ENCODE results near the gene ARFGAP1.

Gene ARFGAP1

DNA sequence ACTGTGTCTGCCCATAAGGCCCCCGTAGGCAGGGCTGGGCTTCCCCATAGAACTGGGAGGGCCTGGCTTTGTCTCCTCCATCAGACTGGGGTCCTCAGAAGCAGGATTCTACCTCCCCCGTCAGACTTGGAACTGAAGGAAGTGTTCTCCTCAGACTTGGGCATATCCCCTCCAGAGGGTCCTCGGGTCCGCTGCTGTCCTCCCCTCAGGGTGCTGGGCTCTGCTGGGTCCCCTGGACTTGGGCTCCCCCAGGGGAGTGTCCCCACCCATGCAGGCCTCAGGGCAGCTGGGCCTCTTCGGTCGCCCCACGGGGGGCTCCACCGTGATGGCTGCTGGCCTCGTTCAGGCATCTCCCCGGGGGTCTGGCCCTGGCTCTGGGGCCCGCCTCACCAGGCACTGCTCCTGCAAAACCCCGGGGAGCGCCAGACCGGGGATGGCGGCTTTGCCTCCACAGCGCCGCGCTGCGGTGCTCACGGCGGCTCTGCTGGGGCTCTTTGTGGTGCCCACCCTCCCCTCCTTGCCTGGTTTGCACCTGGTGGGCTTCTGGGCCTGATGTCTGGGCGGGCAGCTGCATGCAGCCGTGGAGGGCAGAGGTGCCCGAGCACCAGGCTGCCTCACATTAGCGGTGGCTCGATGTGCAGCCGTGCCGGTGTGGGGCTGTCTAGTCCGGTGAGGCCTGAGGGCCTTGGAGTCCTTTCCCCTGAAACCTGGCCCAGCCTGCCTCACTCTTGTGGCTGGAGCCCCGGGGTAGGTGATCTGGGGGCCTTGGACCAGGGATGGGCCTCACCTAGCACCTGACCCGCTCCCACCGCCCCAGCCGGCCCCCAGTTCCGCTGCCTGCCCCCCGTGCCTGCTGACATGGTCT lies 34.3 kb downstream of the ARFGAP1 start:
- ChIA-PET CTCF (interaction anchor here (4.2 kb wide), 1 partner anchor 75 kb away, joined by 44 read pairs; no protein-coding TSS in a partner anchor), POLR2A (no interaction called here)
- no peak for DNase-seq (ENCODE audit: extremely low spot score)
- TF ChIP-seq FOXA1 (IDR thresholded peaks at IDR 0.05) (no peak), CTBP1 (IDR thresholded peaks at IDR 0.05; ENCODE audit: borderline replicate concordance) (no peak), ELF4 (IDR thresholded peaks at IDR 0.05) (no peak), LEF1 (IDR thresholded peaks at IDR 0.05; ENCODE audit: borderline replicate concordance) (no peak), HDGF (IDR thresholded peaks at IDR 0.05; ENCODE audit: borderline replicate concordance) (no peak), ARNT (IDR thresholded peaks at IDR 0.05) (no peak), SP1 (IDR thresholded peaks at IDR 0.05) (no peak), FOXK2 (IDR thresholded peaks at IDR 0.05) (no peak), TARDBP (IDR thresholded peaks at IDR 0.05) (no peak), L3MBTL2 (conservative IDR thresholded peaks at IDR 0.05) (no peak), NFRKB (IDR thresholded peaks at IDR 0.05) (no peak), BHLHE40 (IDR thresholded peaks at IDR 0.05; ENCODE audit: borderline replicate concordance) (no peak)
- TF ChIP-seq, protein P1, sequence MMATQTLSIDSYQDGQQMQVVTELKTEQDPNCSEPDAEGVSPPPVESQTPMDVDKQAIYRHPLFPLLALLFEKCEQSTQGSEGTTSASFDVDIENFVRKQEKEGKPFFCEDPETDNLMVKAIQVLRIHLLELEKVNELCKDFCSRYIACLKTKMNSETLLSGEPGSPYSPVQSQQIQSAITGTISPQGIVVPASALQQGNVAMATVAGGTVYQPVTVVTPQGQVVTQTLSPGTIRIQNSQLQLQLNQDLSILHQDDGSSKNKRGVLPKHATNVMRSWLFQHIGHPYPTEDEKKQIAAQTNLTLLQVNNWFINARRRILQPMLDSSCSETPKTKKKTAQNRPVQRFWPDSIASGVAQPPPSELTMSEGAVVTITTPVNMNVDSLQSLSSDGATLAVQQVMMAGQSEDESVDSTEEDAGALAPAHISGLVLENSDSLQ (IDR thresholded peaks at IDR 0.05), result no peak

DNA sequence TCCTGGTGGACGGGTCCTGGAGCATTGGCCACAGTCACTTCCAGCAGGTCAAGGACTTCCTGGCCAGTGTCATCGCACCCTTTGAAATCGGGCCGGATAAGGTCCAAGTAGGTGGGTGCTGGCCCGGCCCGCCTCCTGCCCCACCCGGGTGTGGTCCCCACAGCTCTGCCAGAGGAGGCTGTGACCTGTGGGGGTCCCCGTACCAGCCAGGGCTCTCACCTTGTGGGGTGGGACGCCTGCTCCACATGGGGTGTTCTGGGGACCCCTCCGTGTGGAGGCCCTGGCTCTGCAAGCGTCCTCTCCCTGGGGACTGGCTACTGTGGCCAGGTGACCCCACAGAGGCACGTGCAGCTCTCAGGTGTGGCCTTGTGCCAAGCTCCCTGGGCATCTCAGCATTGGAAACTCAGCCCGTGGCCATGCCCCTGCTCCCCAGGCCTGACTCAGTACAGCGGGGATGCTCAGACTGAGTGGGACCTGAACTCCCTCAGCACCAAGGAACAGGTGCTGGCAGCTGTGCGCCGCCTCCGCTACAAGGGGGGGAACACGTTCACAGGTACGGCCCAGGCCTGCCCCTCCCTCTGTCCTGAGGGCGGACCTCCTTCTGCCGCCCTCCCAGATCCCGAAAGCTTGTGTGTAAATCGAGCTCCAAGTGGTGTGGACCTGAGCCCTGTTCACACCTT lies 35.1 kb downstream of the ARFGAP1 start:
- POLR2A ChIA-PET, result no interaction called here
- DNase-seq (ENCODE audit: extremely low spot score), result no peak
- CTCF ChIA-PET, result interaction anchor here (4.2 kb wide), 1 partner anchor 74 kb away, joined by 44 read pairs; no protein-coding TSS in a partner anchor
- TF ChIP-seq ELF4 (IDR thresholded peaks at IDR 0.05) (no peak), HDGF (IDR thresholded peaks at IDR 0.05; ENCODE audit: borderline replicate concordance) (no peak), ARNT (IDR thresholded peaks at IDR 0.05) (no peak), NFRKB (IDR thresholded peaks at IDR 0.05) (no peak), SUZ12 (IDR thresholded peaks at IDR 0.05) (no peak), TARDBP (IDR thresholded peaks at IDR 0.05) (no peak), FOXM1 (IDR thresholded peaks at IDR 0.05; ENCODE audit: borderline replicate concordance) (no peak), ZNF384 (IDR thresholded peaks at IDR 0.05) (no peak), FOXK2 (IDR thresholded peaks at IDR 0.05) (no peak), FOXA1 (IDR thresholded peaks at IDR 0.05) (no peak), L3MBTL2 (conservative IDR thresholded peaks at IDR 0.05) (no peak), LEF1 (IDR thresholded peaks at IDR 0.05; ENCODE audit: borderline replicate concordance) (no peak), CTBP1 (IDR thresholded peaks at IDR 0.05; ENCODE audit: borderline replicate concordance) (no peak), SP1 (IDR thresholded peaks at IDR 0.05) (no peak)
- TF ChIP-seq, protein P1 (IDR thresholded peaks at IDR 0.05), result no peak

DNA sequence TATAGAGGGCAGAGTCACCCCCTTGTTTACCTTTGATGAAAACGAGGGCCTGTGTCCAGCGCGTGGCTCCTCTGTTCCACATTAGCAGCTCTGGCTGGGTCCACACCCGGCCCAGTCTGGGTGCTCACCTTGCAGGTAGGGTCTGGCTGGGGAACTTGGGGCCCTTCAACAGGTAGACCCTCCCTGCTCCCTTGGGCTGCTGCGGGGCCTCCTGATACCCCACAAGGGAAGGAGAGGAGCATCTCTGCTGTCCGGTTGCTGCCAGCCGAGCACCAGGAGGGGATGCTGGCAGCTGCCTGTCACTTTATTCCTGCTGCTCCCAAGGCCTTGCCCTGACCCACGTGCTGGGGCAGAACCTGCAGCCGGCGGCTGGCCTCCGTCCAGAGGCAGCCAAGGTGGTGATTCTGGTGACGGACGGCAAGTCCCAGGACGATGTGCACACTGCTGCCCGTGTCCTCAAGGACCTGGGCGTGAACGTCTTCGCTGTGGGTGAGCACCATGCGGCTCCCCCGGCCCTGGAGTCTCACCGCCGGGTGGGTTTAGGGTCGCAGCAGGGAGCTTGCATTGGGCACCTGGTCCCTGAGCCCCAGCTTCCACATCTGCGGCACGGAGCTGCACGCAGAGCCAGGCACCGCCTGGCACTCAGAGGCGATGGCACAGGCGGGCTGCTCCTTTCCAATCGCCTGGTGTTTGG lies 35.8 kb downstream of the ARFGAP1 start:
- ChIA-PET CTCF (interaction anchor here (0.9 to 4.2 kb wide), 3 partner anchors 17 to 73 kb away, joined by 3 to 44 read pairs (median 3); no protein-coding TSS in a partner anchor), POLR2A (no interaction called here)
- DNase-seq (ENCODE audit: extremely low spot score), result no peak
- no peak for TF ChIP-seq CTBP1 (IDR thresholded peaks at IDR 0.05; ENCODE audit: borderline replicate concordance)

DNA sequence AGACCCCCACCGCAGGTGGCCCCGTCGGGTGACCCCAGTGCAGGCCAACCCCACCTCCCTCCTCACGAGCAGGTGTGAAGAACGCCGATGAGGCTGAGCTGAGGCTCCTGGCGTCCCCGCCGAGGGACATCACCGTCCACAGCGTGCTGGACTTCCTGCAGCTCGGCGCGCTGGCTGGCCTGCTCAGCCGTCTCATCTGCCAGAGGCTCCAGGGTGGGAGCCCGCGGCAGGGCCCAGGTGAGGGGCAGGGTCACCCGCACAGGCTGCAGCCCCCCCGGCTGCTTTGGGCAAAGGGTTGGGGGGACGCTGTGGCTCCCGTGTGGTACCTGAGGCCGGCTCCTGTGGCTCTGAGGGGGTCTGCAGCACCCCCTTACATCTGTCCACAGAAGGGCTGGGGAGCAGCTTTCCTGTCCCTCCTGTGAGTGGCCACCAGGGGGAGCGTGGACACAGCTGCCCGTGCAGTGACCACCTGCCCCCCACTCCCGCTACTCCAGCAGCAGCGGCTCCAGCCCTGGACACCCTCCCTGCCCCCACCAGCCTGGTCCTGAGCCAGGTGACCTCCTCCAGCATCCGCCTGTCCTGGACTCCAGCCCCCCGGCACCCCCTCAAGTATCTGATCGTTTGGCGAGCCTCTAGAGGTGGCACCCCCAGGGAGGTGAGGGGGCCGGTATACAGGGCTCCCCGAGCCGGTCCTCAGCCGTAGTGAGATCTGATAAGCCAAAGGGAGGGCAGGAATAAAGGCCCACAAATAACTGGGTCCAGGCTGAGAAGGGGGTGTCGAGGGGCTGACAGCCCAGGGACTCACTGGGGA lies 36.9 kb downstream of the ARFGAP1 start:
- peak; percentile 74 for DNase-seq (ENCODE audit: extremely low spot score)
- TF ChIP-seq NFRKB (IDR thresholded peaks at IDR 0.05) (no peak), HDGF (IDR thresholded peaks at IDR 0.05; ENCODE audit: borderline replicate concordance) (no peak), L3MBTL2 (conservative IDR thresholded peaks at IDR 0.05) (no peak)
- ChIA-PET POLR2A (interaction anchor here (0.8 to 1.0 kb wide), 2 partner anchors 29 to 72 kb away, joined by 3 read pairs; no protein-coding TSS in a partner anchor), CTCF (interaction anchor here (0.5 to 4.2 kb wide), 12 partner anchors 8 to 187 kb away, joined by 3 to 44 read pairs (median 3); no protein-coding TSS in a partner anchor)

DNA sequence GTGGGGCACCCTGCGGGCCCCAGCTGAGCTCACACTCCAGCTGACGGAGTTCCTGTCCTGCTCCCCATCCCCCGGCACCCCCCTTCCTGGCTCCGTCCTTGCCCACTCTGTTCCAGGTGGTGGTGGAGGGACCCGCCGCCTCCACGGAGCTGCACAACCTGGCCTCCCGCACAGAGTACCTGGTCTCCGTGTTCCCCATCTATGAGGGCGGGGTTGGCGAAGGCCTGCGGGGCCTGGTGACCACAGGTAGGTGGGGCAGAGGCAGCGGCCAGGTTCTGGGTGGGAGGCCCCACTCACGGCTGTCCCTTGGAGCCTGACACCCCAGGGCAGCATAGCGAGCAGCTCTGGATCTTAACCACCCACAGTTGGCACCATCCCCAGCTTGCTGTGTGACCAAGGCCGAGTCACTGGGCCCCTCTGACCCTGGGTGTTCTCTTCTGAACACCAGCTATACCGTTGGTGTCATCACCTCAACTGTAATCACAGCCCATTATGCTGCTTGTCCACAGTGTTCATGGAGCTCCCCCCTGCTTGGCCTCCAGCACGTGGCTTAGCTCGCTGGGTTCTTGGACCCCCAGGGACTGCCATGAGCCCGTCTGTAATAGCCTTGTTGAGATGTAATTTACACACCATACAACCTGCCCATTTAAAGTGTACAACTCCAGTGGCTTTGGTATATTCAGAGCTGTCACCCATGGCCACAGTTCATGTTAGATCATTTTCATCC lies 37.8 kb downstream of the ARFGAP1 start:
- DNase-seq (ENCODE audit: extremely low spot score), result no peak
- POLR2A ChIA-PET, result interaction anchor here (1.0 kb wide), 1 partner anchor 28 kb away, joined by 3 read pairs; no protein-coding TSS in a partner anchor
- CTCF ChIA-PET, result interaction anchor here (0.6 to 4.2 kb wide), 8 partner anchors 11 to 186 kb away, joined by 3 to 44 read pairs (median 3); no protein-coding TSS in a partner anchor
- TF ChIP-seq ZNF384 (IDR thresholded peaks at IDR 0.05), result no peak
- TF ChIP-seq, protein P1 (IDR thresholded peaks at IDR 0.05), result no peak
- no peak for TF ChIP-seq FOXM1 (IDR thresholded peaks at IDR 0.05; ENCODE audit: borderline replicate concordance)
- no peak for TF ChIP-seq SP1 (IDR thresholded peaks at IDR 0.05)
- no peak for TF ChIP-seq FOXA1 (IDR thresholded peaks at IDR 0.05)
- no peak for TF ChIP-seq L3MBTL2 (conservative IDR thresholded peaks at IDR 0.05)
- TF ChIP-seq TARDBP (IDR thresholded peaks at IDR 0.05), result no peak
- TF ChIP-seq ELF4 (IDR thresholded peaks at IDR 0.05), result no peak
- TF ChIP-seq ARNT (IDR thresholded peaks at IDR 0.05), result no peak
- no peak for TF ChIP-seq BHLHE40 (IDR thresholded peaks at IDR 0.05; ENCODE audit: borderline replicate concordance)
- no peak for TF ChIP-seq CTBP1 (IDR thresholded peaks at IDR 0.05; ENCODE audit: borderline replicate concordance)
- no peak for TF ChIP-seq SUZ12 (IDR thresholded peaks at IDR 0.05)
- no peak for TF ChIP-seq HDGF (IDR thresholded peaks at IDR 0.05; ENCODE audit: borderline replicate concordance)
